ENCODE data around the gene ZC2HC1C. TPM values are rescaled to one million over a fixed set of nuclear protein-coding genes. Genes with fewer than 3 reads are reported as not detected.
A peak's percentile ranks its signal among the peaks of the same experiment; 100 is the strongest.

Gene ZC2HC1C
- total and polyA plus RNA-seq, 2 of the 13 experiments (the other 11 are each of a cell fraction or from before 2014, with no cell fraction given), result 3.3 to 3.5 TPM

DNA sequence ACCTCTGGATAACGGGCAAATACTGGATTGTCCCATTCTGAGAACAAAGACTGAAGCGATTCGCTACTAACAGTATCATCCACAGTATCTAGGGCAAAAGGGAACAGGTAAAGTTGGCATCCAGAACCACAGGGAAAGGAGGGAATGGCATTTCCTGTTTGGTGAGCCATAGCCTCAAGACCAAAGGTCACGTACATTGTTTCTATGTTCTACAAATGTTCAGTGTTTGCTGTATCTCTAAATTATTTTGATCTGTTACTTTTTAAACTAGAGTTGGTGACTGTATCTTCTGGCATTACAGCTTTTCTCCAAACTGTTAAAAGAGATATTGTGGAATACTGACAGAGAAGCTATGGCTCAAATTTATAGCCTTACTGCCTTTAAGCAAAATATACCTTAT, 27.8 kb upstream of the ZC2HC1C start (continued):
- TF ChIP-seq, protein P1, sequence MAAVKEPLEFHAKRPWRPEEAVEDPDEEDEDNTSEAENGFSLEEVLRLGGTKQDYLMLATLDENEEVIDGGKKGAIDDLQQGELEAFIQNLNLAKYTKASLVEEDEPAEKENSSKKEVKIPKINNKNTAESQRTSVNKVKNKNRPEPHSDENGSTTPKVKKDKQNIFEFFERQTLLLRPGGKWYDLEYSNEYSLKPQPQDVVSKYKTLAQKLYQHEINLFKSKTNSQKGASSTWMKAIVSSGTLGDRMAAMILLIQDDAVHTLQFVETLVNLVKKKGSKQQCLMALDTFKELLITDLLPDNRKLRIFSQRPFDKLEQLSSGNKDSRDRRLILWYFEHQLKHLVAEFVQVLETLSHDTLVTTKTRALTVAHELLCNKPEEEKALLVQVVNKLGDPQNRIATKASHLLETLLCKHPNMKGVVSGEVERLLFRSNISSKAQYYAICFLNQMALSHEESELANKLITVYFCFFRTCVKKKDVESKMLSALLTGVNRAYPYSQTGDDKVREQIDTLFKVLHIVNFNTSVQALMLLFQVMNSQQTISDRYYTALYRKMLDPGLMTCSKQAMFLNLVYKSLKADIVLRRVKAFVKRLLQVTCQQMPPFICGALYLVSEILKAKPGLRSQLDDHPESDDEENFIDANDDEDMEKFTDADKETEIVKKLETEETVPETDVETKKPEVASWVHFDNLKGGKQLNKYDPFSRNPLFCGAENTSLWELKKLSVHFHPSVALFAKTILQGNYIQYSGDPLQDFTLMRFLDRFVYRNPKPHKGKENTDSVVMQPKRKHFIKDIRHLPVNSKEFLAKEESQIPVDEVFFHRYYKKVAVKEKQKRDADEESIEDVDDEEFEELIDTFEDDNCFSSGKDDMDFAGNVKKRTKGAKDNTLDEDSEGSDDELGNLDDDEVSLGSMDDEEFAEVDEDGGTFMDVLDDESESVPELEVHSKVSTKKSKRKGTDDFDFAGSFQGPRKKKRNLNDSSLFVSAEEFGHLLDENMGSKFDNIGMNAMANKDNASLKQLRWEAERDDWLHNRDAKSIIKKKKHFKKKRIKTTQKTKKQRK (IDR thresholded peaks at IDR 0.05; ENCODE audit: low read length), result no peak
- TF ChIP-seq, protein P2, sequence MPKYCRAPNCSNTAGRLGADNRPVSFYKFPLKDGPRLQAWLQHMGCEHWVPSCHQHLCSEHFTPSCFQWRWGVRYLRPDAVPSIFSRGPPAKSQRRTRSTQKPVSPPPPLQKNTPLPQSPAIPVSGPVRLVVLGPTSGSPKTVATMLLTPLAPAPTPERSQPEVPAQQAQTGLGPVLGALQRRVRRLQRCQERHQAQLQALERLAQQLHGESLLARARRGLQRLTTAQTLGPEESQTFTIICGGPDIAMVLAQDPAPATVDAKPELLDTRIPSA (CRISPR knock-in tag; IDR thresholded peaks at IDR 0.05; ENCODE audit: borderline replicate concordance), result no peak
- TF ChIP-seq, protein P3, sequence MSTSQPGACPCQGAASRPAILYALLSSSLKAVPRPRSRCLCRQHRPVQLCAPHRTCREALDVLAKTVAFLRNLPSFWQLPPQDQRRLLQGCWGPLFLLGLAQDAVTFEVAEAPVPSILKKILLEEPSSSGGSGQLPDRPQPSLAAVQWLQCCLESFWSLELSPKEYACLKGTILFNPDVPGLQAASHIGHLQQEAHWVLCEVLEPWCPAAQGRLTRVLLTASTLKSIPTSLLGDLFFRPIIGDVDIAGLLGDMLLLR (CRISPR knock-in tag; IDR thresholded peaks at IDR 0.05), result no peak
- TF ChIP-seq, protein P4, sequence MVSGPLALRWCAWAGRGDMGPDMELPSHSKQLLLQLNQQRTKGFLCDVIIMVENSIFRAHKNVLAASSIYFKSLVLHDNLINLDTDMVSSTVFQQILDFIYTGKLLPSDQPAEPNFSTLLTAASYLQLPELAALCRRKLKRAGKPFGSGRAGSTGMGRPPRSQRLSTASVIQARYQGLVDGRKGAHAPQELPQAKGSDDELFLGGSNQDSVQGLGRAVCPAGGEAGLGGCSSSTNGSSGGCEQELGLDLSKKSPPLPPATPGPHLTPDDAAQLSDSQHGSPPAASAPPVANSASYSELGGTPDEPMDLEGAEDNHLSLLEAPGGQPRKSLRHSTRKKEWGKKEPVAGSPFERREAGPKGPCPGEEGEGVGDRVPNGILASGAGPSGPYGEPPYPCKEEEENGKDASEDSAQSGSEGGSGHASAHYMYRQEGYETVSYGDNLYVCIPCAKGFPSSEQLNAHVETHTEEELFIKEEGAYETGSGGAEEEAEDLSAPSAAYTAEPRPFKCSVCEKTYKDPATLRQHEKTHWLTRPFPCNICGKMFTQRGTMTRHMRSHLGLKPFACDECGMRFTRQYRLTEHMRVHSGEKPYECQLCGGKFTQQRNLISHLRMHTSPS (CRISPR knock-in tag; IDR thresholded peaks at IDR 0.05; ENCODE audit: low read depth), result peak; percentile 88
- TF ChIP-seq, protein P5, sequence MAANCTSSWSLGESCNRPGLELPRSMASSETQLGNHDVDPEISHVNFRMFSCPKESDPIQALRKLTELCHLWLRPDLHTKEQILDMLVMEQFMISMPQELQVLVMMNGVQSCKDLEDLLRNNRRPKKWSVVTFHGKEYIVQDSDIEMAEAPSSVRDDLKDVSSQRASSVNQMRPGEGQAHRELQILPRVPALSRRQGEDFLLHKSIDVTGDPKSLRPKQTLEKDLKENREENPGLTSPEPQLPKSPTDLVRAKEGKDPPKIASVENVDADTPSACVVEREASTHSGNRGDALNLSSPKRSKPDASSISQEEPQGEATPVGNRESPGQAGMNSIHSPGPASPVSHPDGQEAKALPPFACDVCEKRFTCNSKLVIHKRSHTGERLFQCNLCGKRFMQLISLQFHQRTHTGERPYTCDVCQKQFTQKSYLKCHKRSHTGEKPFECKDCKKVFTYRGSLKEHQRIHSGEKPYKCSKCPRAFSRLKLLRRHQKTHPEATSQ (CRISPR knock-in tag; IDR thresholded peaks at IDR 0.05; ENCODE audit: borderline replicate concordance), result no peak
- TF ChIP-seq STAT5B (CRISPR knock-in tag; IDR thresholded peaks at IDR 0.05) (no peak), ZNF678 (CRISPR knock-in tag; IDR thresholded peaks at IDR 0.05) (no peak), RARA (CRISPR knock-in tag; IDR thresholded peaks at IDR 0.05) (peak; percentile 39; the same call in 1 of the 2 replicates), ZNF564 (CRISPR knock-in tag; IDR thresholded peaks at IDR 0.05) (no peak), SMC3 (IDR thresholded peaks at IDR 0.05; ENCODE audit: low read length) (no peak)
- TF ChIP-seq, protein P6, sequence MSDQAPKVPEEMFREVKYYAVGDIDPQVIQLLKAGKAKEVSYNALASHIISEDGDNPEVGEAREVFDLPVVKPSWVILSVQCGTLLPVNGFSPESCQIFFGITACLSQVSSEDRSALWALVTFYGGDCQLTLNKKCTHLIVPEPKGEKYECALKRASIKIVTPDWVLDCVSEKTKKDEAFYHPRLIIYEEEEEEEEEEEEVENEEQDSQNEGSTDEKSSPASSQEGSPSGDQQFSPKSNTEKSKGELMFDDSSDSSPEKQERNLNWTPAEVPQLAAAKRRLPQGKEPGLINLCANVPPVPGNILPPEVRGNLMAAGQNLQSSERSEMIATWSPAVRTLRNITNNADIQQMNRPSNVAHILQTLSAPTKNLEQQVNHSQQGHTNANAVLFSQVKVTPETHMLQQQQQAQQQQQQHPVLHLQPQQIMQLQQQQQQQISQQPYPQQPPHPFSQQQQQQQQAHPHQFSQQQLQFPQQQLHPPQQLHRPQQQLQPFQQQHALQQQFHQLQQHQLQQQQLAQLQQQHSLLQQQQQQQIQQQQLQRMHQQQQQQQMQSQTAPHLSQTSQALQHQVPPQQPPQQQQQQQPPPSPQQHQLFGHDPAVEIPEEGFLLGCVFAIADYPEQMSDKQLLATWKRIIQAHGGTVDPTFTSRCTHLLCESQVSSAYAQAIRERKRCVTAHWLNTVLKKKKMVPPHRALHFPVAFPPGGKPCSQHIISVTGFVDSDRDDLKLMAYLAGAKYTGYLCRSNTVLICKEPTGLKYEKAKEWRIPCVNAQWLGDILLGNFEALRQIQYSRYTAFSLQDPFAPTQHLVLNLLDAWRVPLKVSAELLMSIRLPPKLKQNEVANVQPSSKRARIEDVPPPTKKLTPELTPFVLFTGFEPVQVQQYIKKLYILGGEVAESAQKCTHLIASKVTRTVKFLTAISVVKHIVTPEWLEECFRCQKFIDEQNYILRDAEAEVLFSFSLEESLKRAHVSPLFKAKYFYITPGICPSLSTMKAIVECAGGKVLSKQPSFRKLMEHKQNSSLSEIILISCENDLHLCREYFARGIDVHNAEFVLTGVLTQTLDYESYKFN (CRISPR knock-in tag; conservative IDR thresholded peaks at IDR 0.05), result peak; percentile 88
- TF ChIP-seq, protein P7, sequence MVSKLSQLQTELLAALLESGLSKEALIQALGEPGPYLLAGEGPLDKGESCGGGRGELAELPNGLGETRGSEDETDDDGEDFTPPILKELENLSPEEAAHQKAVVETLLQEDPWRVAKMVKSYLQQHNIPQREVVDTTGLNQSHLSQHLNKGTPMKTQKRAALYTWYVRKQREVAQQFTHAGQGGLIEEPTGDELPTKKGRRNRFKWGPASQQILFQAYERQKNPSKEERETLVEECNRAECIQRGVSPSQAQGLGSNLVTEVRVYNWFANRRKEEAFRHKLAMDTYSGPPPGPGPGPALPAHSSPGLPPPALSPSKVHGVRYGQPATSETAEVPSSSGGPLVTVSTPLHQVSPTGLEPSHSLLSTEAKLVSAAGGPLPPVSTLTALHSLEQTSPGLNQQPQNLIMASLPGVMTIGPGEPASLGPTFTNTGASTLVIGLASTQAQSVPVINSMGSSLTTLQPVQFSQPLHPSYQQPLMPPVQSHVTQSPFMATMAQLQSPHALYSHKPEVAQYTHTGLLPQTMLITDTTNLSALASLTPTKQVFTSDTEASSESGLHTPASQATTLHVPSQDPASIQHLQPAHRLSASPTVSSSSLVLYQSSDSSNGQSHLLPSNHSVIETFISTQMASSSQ (IDR thresholded peaks at IDR 0.05; ENCODE audit: low read depth), result no peak
- TF ChIP-seq, protein P7 (CRISPR knock-in tag; IDR thresholded peaks at IDR 0.05; ENCODE audit: borderline replicate concordance), result peak; percentile 33; the same call in 1 of the 2 replicates
